ENCODE measurements around the gene MMP25. TPM values are rescaled to one million over a fixed set of nuclear protein-coding genes. Genes with fewer than 3 reads are reported as not detected.

Gene MMP25
- total and polyA plus RNA-seq, 11 donors, result 0.32 to 3.0 (median 0.93) TPM

DNA sequence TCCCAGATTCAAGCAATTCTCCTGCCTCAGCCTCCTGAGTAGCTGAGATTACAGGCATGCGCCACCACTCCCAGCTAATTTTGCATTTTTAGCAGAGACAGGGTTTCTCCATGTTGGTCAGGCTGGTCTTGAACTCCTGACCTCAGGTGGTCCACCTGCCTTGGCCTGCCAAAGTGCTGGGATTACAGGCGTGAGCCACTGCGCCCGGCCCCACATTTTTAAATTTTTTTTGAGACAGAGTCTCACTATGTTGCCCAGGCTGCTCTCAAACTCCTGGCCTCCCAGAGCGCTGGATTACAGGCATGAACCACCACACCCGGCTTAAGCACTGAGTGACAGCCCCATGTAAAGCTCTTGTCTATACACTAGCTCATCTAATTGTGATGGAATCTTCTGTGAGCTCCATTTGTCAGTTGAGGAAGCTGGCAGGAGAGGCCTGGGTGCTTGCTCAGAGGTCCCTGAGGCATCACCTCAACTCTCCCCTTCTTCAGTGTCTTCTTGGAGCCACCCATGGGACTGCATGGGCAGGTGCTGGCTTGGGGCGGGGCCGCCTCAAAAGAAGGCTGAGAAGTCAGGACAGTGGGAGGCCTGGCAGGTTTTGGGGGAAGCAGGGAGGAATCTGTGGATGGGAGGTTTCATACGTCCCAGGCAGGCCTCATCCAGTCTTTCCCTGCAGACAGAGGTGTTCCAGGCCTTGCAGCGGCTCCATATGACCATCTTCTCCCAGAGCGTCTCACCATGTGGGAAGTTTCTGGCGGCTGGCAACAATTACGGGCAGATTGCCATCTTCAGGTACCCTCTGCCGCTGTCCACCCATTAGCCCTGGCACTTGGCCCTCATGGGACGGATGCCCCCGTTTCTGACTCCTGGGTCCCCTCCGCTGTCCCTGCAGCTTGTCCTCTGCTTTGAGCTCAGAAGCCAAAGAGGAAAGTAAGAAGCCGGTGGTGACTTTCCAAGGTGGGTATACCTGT is 21.0 kb upstream of the MMP25 start:
- ATAC-seq (no peak), DNase-seq (peak in 1 of 5 donors; percentile 20)
- Histone ChIP-seq H3K4me1 (peaks cover 13 to 71% (median 43%) of the 10 kb centered on the region in 12 donors), H3K36me3 (peaks cover 0 to 23% (median 19%) of the 10 kb centered on the region in 9 donors), H3K27ac (no peak overlapping the region), H3K27me3 (peaks cover 4 to 20% (median 15%) of the 10 kb centered on the region in 9 donors), H3K9me3 (no peaks in the 10 kb centered on the region), H3K4me3 (no peak overlapping the region)
- 88 to 96% (median 94%) methylated on average over 8 to 18 of the region's 18 CpGs for WGBS, 4 donors
- no peak for TF ChIP-seq POLR2A (IDR thresholded peaks at IDR 0.05)
- TF ChIP-seq CTCF (IDR thresholded peaks at IDR 0.05), result no peak
- intact Hi-C loops (cut with DNase I), result no loop called here

GRCh38 chr16:3026003-3026378 is 20.4 kb upstream of the MMP25 start:
- no peaks in the 10 kb centered on the region for H3K9me3 ChIP-seq
- DNase-seq (peak in 1 of 5 donors; percentile 20), ATAC-seq (no peak)
- H3K4me1 ChIP-seq, result peaks cover 13 to 64% (median 42%) of the 10 kb centered on the region in 12 donors
- H3K4me3 ChIP-seq, result no peak overlapping the region
- no peak overlapping the region for H3K27ac ChIP-seq
- intact Hi-C loops (cut with DNase I), result no loop called here
- 94 to 97% (median 96%) methylated on average over 8 of the region's 8 CpGs for WGBS, 4 donors
- peaks cover 4 to 27% (median 20%) of the 10 kb centered on the region in 9 donors for H3K27me3 ChIP-seq
- H3K36me3 ChIP-seq, result peaks cover 0 to 23% (median 19%) of the 10 kb centered on the region in 9 donors
- no peak for TF ChIP-seq POLR2A (IDR thresholded peaks at IDR 0.05)

GRCh38 chr16:3026609-3027488 is 19.5 kb upstream of the MMP25 start:
- WGBS, 4 donors, result 93 to 96% (median 95%) methylated on average over 22 to 24 of the region's 24 CpGs
- no peak for TF ChIP-seq CTCF (IDR thresholded peaks at IDR 0.05)
- no peak for TF ChIP-seq POLR2A (IDR thresholded peaks at IDR 0.05)
- peaks cover 0 to 23% (median 19%) of the 10 kb centered on the region in 9 donors for H3K36me3 ChIP-seq

DNA sequence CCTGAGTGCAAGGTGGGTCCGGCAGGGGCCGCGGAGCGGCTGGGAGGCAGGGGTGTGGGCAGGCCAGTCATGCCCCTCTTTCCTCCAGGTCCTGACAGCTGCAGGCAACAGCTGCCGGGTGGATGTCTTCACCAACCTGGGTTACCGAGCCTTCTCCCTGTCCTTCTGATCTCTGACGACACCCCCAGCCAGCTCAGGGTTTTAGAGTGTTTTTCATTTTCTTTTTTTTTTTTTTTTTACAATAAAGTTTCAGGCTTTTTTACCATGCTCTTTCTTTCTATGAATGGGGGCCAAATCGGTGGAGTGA is 18.9 kb upstream of the MMP25 start:
- Histone ChIP-seq H3K4me1 (peaks cover 4 to 55% (median 30%) of the 10 kb centered on the region in 12 donors), H3K36me3 (peaks cover 0 to 23% (median 19%) of the 10 kb centered on the region in 9 donors), H3K4me3 (no peak overlapping the region), H3K27ac (no peak overlapping the region), H3K9me3 (no peaks in the 10 kb centered on the region), H3K27me3 (peaks cover 4 to 41% (median 26%) of the 10 kb centered on the region in 9 donors)
- WGBS, 4 donors, result 93 to 94% (median 94%) methylated on average over 8 of the region's 8 CpGs
- DNase-seq, result no peak
- no peak for ATAC-seq
- TF ChIP-seq POLR2A (IDR thresholded peaks at IDR 0.05) (no peak), CTCF (IDR thresholded peaks at IDR 0.05) (no peak)
- intact Hi-C loops (cut with DNase I), result no loop called here

More at GRCh38 chr16:3026609-3027488, 19.5 kb upstream of the MMP25 start:
- peaks cover 4 to 35% (median 26%) of the 10 kb centered on the region in 9 donors for H3K27me3 ChIP-seq
- no peak overlapping the region for H3K27ac ChIP-seq
- DNase-seq (peak in 1 of 5 donors; percentile 23), ATAC-seq (no peak)
- intact Hi-C loops (cut with DNase I), result no loop called here
- H3K4me3 ChIP-seq, result no peak overlapping the region
- no peaks in the 10 kb centered on the region for H3K9me3 ChIP-seq
- peaks cover 10 to 60% (median 36%) of the 10 kb centered on the region in 12 donors for H3K4me1 ChIP-seq
